ENCODE results near the gene SHC3.

SHC3 gene

GRCh38 chr9:89010056-89010455, 168.6 kb downstream of the SHC3 start:
- Histone ChIP-seq H3K4me1 (ENCODE audit: control insufficient read depth in 1 of 2, insufficient read depth in 2 of 2, low read length in 2 of 2) (no peaks in the 10 kb centered on the region), H3K27me3 (ENCODE audit: control insufficient read depth in 1 of 2, insufficient read depth in 2 of 2, low read length in 2 of 2) (no peaks in the 10 kb centered on the region), H3K9ac (ENCODE audit: low read depth in 1 of 2, low read length in 2 of 2) (no peak overlapping the region), H3K4me3 (ENCODE audit: low read depth in 1 of 2, low read length in 2 of 2) (no peak overlapping the region), H3K27ac (ENCODE audit: low read depth, low read length) (no peak overlapping the region), H3K36me3 (ENCODE audit: control insufficient read depth in 1 of 2, insufficient read depth in 2 of 2, low read length in 2 of 2) (no peaks in the 10 kb centered on the region), H3K9me3 (ENCODE audit: control insufficient read depth in 1 of 2, low read length in 2 of 2) (no peaks in the 10 kb centered on the region)

- Histone ChIP-seq H3K27ac (ENCODE audit: low read depth, low read length) (no peak overlapping the region), H3K4me1 (ENCODE audit: control insufficient read depth in 1 of 2, insufficient read depth in 2 of 2, low read length in 2 of 2) (no peaks in the 10 kb centered on the region), H3K27me3 (ENCODE audit: control insufficient read depth in 1 of 2, insufficient read depth in 2 of 2, low read length in 2 of 2) (no peaks in the 10 kb centered on the region), H3K36me3 (ENCODE audit: control insufficient read depth in 1 of 2, insufficient read depth in 2 of 2, low read length in 2 of 2) (no peaks in the 10 kb centered on the region), H3K9me3 (ENCODE audit: control insufficient read depth in 1 of 2, low read length in 2 of 2) (no peaks in the 10 kb centered on the region), H3K4me3 (ENCODE audit: low read depth in 1 of 2, low read length in 2 of 2) (no peak overlapping the region), H3K9ac (ENCODE audit: low read depth in 1 of 2, low read length in 2 of 2) (no peak overlapping the region)
Observed at GRCh38 chr9:89009546-89009840, 169.1 kb downstream of the SHC3 start.

- Histone ChIP-seq H3K27me3 (ENCODE audit: control insufficient read depth in 1 of 2, insufficient read depth in 2 of 2, low read length in 2 of 2) (no peaks in the 10 kb centered on the region), H3K9me3 (ENCODE audit: control insufficient read depth in 1 of 2, low read length in 2 of 2) (no peaks in the 10 kb centered on the region), H3K4me3 (ENCODE audit: low read depth in 1 of 2, low read length in 2 of 2) (no peak overlapping the region), H3K4me1 (ENCODE audit: control insufficient read depth in 1 of 2, insufficient read depth in 2 of 2, low read length in 2 of 2) (no peaks in the 10 kb centered on the region), H3K36me3 (ENCODE audit: control insufficient read depth in 1 of 2, insufficient read depth in 2 of 2, low read length in 2 of 2) (no peaks in the 10 kb centered on the region), H3K9ac (ENCODE audit: low read depth in 1 of 2, low read length in 2 of 2) (no peak overlapping the region), H3K27ac (ENCODE audit: low read depth, low read length) (no peak overlapping the region)
Observed at GRCh38 chr9:89008744-89009545, 169.7 kb downstream of the SHC3 start.

GRCh38 chr9:89008055-89008743, 170.4 kb downstream of the SHC3 start:
- no peak overlapping the region for H3K27ac ChIP-seq (ENCODE audit: low read depth, low read length)
- no peak overlapping the region for H3K9ac ChIP-seq (ENCODE audit: low read depth in 1 of 2, low read length in 2 of 2)
- H3K27me3 ChIP-seq (ENCODE audit: control insufficient read depth in 1 of 2, insufficient read depth in 2 of 2, low read length in 2 of 2), result peaks cover 0 to 1% of the 10 kb centered on the region in 2 donors
- no peaks in the 10 kb centered on the region for H3K4me1 ChIP-seq (ENCODE audit: control insufficient read depth in 1 of 2, insufficient read depth in 2 of 2, low read length in 2 of 2)
- H3K36me3 ChIP-seq (ENCODE audit: control insufficient read depth in 1 of 2, insufficient read depth in 2 of 2, low read length in 2 of 2), result no peaks in the 10 kb centered on the region
- no peaks in the 10 kb centered on the region for H3K9me3 ChIP-seq (ENCODE audit: control insufficient read depth in 1 of 2, low read length in 2 of 2)
- H3K4me3 ChIP-seq (ENCODE audit: low read depth in 1 of 2, low read length in 2 of 2), result no peak overlapping the region

- no peak overlapping the region for H3K9ac ChIP-seq (ENCODE audit: low read depth in 1 of 2, low read length in 2 of 2)
- H3K4me1 ChIP-seq (ENCODE audit: control insufficient read depth in 1 of 2, insufficient read depth in 2 of 2, low read length in 2 of 2), result no peaks in the 10 kb centered on the region
- H3K36me3 ChIP-seq (ENCODE audit: control insufficient read depth in 1 of 2, insufficient read depth in 2 of 2, low read length in 2 of 2), result no peaks in the 10 kb centered on the region
- H3K27me3 ChIP-seq (ENCODE audit: control insufficient read depth in 1 of 2, insufficient read depth in 2 of 2, low read length in 2 of 2), result peaks cover 0 to 2% of the 10 kb centered on the region in 2 donors
- no peaks in the 10 kb centered on the region for H3K9me3 ChIP-seq (ENCODE audit: control insufficient read depth in 1 of 2, low read length in 2 of 2)
- H3K4me3 ChIP-seq (ENCODE audit: low read depth in 1 of 2, low read length in 2 of 2), result no peak overlapping the region
- no peak overlapping the region for H3K27ac ChIP-seq (ENCODE audit: low read depth, low read length)
Observed at GRCh38 chr9:89006996-89007967, 171.3 kb downstream of the SHC3 start.

- Histone ChIP-seq H3K9ac (ENCODE audit: low read depth in 1 of 2, low read length in 2 of 2) (no peak overlapping the region), H3K4me3 (ENCODE audit: low read depth in 1 of 2, low read length in 2 of 2) (no peak overlapping the region), H3K9me3 (ENCODE audit: control insufficient read depth in 1 of 2, low read length in 2 of 2) (no peaks in the 10 kb centered on the region), H3K4me1 (ENCODE audit: control insufficient read depth in 1 of 2, insufficient read depth in 2 of 2, low read length in 2 of 2) (no peaks in the 10 kb centered on the region), H3K27ac (ENCODE audit: low read depth, low read length) (no peak overlapping the region), H3K36me3 (ENCODE audit: control insufficient read depth in 1 of 2, insufficient read depth in 2 of 2, low read length in 2 of 2) (no peaks in the 10 kb centered on the region), H3K27me3 (ENCODE audit: control insufficient read depth in 1 of 2, insufficient read depth in 2 of 2, low read length in 2 of 2) (peaks cover 2 to 5% of the 10 kb centered on the region in 2 donors)
Observed at GRCh38 chr9:89006267-89006666, 172.4 kb downstream of the SHC3 start.

- no peak overlapping the region for H3K27ac ChIP-seq (ENCODE audit: low read depth, low read length)
Observed at GRCh38 chr9:89005323-89005722, 173.3 kb downstream of the SHC3 start.

GRCh38 chr9:89002987-89003386, 175.6 kb downstream of the SHC3 start:
- no peak overlapping the region for H3K9ac ChIP-seq (ENCODE audit: low read depth in 1 of 2, low read length in 2 of 2)
- peaks cover 2 to 5% of the 10 kb centered on the region in 2 donors for H3K27me3 ChIP-seq (ENCODE audit: control insufficient read depth in 1 of 2, insufficient read depth in 2 of 2, low read length in 2 of 2)
- no peaks in the 10 kb centered on the region for H3K36me3 ChIP-seq (ENCODE audit: control insufficient read depth in 1 of 2, insufficient read depth in 2 of 2, low read length in 2 of 2)
- no peak overlapping the region for H3K4me3 ChIP-seq (ENCODE audit: low read depth in 1 of 2, low read length in 2 of 2)
- H3K27ac ChIP-seq (ENCODE audit: low read depth, low read length), result no peak overlapping the region
- H3K4me1 ChIP-seq (ENCODE audit: control insufficient read depth in 1 of 2, insufficient read depth in 2 of 2, low read length in 2 of 2), result peaks cover 6 to 10% of the 10 kb centered on the region in 2 donors
- H3K9me3 ChIP-seq (ENCODE audit: control insufficient read depth in 1 of 2, low read length in 2 of 2), result no peaks in the 10 kb centered on the region

More at GRCh38 chr9:89005323-89005722, 173.3 kb downstream of the SHC3 start:
- Histone ChIP-seq H3K27me3 (ENCODE audit: control insufficient read depth in 1 of 2, insufficient read depth in 2 of 2, low read length in 2 of 2) (peaks cover 2 to 5% of the 10 kb centered on the region in 2 donors), H3K36me3 (ENCODE audit: control insufficient read depth in 1 of 2, insufficient read depth in 2 of 2, low read length in 2 of 2) (no peaks in the 10 kb centered on the region), H3K9me3 (ENCODE audit: control insufficient read depth in 1 of 2, low read length in 2 of 2) (no peaks in the 10 kb centered on the region), H3K4me1 (ENCODE audit: control insufficient read depth in 1 of 2, insufficient read depth in 2 of 2, low read length in 2 of 2) (peaks cover 6% of the 10 kb centered on the region in 2 donors), H3K9ac (ENCODE audit: low read depth in 1 of 2, low read length in 2 of 2) (no peak overlapping the region), H3K4me3 (ENCODE audit: low read depth in 1 of 2, low read length in 2 of 2) (no peak overlapping the region)

- H3K27ac ChIP-seq (ENCODE audit: low read depth, low read length), result no peak overlapping the region
- H3K36me3 ChIP-seq (ENCODE audit: control insufficient read depth in 1 of 2, insufficient read depth in 2 of 2, low read length in 2 of 2), result no peaks in the 10 kb centered on the region
- peaks cover 2 to 5% of the 10 kb centered on the region in 2 donors for H3K27me3 ChIP-seq (ENCODE audit: control insufficient read depth in 1 of 2, insufficient read depth in 2 of 2, low read length in 2 of 2)
- no peaks in the 10 kb centered on the region for H3K9me3 ChIP-seq (ENCODE audit: control insufficient read depth in 1 of 2, low read length in 2 of 2)
- no peak overlapping the region for H3K4me3 ChIP-seq (ENCODE audit: low read depth in 1 of 2, low read length in 2 of 2)
- H3K9ac ChIP-seq (ENCODE audit: low read depth in 1 of 2, low read length in 2 of 2), result no peak overlapping the region
- H3K4me1 ChIP-seq (ENCODE audit: control insufficient read depth in 1 of 2, insufficient read depth in 2 of 2, low read length in 2 of 2), result peaks cover 6 to 10% of the 10 kb centered on the region in 2 donors
Observed at GRCh38 chr9:89001917-89002540, 176.6 kb downstream of the SHC3 start.

Measured in duodenal mucosa (tissue), 2 donors.